22Rv1 (cell line): ENCODE data around the gene SRRT.

Experiments
- ZFX ChIP-seq: fragments of 450-650 bp; IDR thresholded peaks from 2 replicates; pipeline ENCODE4 v1.6.1; 2017; ENCODE audit warnings: antibody characterized with exemption, borderline replicate concordance
- TF ChIP-seq, protein P1 (sequence below): fragments of 450-650 bp; IDR thresholded peaks from 2 replicates; pipeline ENCODE4 v1.5.1; 2017; ENCODE audit warnings: mild to moderate bottlenecking

DNA sequence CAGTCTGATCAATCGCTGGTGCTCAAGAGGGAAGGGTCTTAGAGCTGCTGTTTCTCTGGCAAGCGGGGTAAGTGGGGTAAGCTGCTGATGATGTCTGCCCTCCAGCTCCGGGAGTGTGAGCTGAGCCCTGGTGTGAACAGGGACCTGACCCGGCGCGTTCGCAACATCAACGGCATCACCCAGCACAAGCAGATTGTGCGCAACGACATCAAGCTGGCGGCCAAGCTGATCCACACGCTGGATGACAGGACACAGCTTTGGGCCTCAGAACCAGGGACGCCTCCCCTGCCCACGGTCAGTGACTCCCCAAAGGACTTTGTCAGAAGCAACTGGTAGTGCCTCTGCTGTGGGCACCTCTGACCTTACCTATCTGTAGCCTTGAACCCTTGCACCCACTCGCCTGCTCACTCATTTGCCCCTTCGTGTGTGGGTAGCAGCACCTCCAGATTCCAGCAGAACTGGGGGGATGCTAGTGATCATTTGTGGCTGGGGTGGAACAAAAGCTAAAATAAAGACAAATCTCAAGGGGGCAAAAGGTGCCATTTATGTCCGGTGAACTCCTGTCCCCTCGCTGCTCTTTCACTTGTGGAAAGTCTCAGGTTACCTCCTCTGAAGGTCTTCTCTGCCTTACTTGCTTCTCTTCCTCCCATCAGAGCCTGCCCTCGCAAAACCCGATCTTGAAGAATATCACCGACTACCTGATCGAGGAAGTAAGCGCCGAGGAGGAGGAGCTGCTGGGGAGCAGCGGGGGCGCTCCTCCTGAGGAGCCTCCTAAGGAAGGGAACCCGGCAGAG is 11.4 kb downstream of the SRRT start:
- TF ChIP-seq, protein P1, sequence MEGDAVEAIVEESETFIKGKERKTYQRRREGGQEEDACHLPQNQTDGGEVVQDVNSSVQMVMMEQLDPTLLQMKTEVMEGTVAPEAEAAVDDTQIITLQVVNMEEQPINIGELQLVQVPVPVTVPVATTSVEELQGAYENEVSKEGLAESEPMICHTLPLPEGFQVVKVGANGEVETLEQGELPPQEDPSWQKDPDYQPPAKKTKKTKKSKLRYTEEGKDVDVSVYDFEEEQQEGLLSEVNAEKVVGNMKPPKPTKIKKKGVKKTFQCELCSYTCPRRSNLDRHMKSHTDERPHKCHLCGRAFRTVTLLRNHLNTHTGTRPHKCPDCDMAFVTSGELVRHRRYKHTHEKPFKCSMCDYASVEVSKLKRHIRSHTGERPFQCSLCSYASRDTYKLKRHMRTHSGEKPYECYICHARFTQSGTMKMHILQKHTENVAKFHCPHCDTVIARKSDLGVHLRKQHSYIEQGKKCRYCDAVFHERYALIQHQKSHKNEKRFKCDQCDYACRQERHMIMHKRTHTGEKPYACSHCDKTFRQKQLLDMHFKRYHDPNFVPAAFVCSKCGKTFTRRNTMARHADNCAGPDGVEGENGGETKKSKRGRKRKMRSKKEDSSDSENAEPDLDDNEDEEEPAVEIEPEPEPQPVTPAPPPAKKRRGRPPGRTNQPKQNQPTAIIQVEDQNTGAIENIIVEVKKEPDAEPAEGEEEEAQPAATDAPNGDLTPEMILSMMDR, result no peak
- no peak for TF ChIP-seq ZFX
